GM21526 (cell line): Measurements from ENCODE around the gene CPSF2.
A peak's percentile ranks its signal among the peaks of the same experiment; 100 is the strongest.

Source experiments
- ATAC-seq: cut with Tn5 transposase; IDR thresholded peaks from one replicate; pipeline ENCODE4 v1.9.1; 2021; ENCODE audit warnings: moderate library complexity; ENCODE audit not compliant: unreplicated experiment, low FRiP score

CPSF2 gene

GRCh38 chr14:92121670-92122350, at the start of gene CPSF2, which contains the start of gene NDUFB1:
TSS of gene CPSF2 (plus strand) at chr14:92121969. CDS start at chr14:92130985, 9,016 bp downstream.
TSS of gene NDUFB1 (minus strand) at chr14:92121706. CDS start at chr14:92117637, 4,069 bp downstream.
- peak; percentile 77 for ATAC-seq

- ATAC-seq, result no peak
Observed at GRCh38 chr14:92074555-92074954, 47.2 kb upstream of the CPSF2 start.

- ATAC-seq, result no peak
Observed at GRCh38 chr14:92088494-92088893, 33.3 kb upstream of the CPSF2 start.

GRCh38 chr14:92093320-92093719, 28.4 kb upstream of the CPSF2 start:
- ATAC-seq, result no peak

GRCh38 chr14:92099802-92100201, 22.0 kb upstream of the CPSF2 start:
- no peak for ATAC-seq

- ATAC-seq, result no peak
Observed at GRCh38 chr14:92103363-92103989, 18.3 kb upstream of the CPSF2 start.

- ATAC-seq, result no peak
Observed at GRCh38 chr14:92105073-92105892, 16.5 kb upstream of the CPSF2 start.

GRCh38 chr14:92105893-92106142, 16.0 kb upstream of the CPSF2 start:
- peak; percentile 21 for ATAC-seq

GRCh38 chr14:92106143-92106926, 15.4 kb upstream of the CPSF2 start, which contains the start of gene ATXN3:
TSS of gene ATXN3 (minus strand) at chr14:92106582. CDS start at chr14:92106552, 30 bp downstream.
- peak; percentile 86 for ATAC-seq

GRCh38 chr14:92108345-92109254, 13.2 kb upstream of the CPSF2 start:
- no peak for ATAC-seq

GRCh38 chr14:92109490-92109889, 12.3 kb upstream of the CPSF2 start:
- ATAC-seq, result no peak

GRCh38 chr14:92121207-92121669, 531 bp upstream of the CPSF2 start:
- peak; percentile 23 for ATAC-seq

- ATAC-seq, result peak; percentile 14
Observed at GRCh38 chr14:92122351-92122677, 545 bp downstream of the CPSF2 start.

GRCh38 chr14:92122761-92123160, 992 bp downstream of the CPSF2 start:
- no peak for ATAC-seq

- ATAC-seq, result no peak
Observed at GRCh38 chr14:92134456-92134855, 12.7 kb downstream of the CPSF2 start.

GRCh38 chr14:92135269-92135668, 13.5 kb downstream of the CPSF2 start:
- ATAC-seq, result no peak

- no peak for ATAC-seq
Observed at GRCh38 chr14:92143309-92143708, 21.5 kb downstream of the CPSF2 start.

GRCh38 chr14:92143962-92144361, 22.2 kb downstream of the CPSF2 start:
- no peak for ATAC-seq

GRCh38 chr14:92144708-92145107, 22.9 kb downstream of the CPSF2 start:
- ATAC-seq, result no peak

GRCh38 chr14:92153581-92153980, 31.8 kb downstream of the CPSF2 start:
- ATAC-seq, result no peak
